GM19025 (cell line): ENCODE measurements around the gene TRAK2.

ENCODE experiments used
- ATAC-seq: cut with Tn5 transposase; IDR thresholded peaks from one replicate; pipeline ENCODE4 v1.9.1; 2021; ENCODE audit warnings: mild to moderate bottlenecking, low read depth, moderate library complexity; ENCODE audit not compliant: unreplicated experiment

The TRAK2 gene

GRCh38 chr2:201366146-201366545 lies 85.1 kb downstream of the TRAK2 start:
- ATAC-seq: no peak

GRCh38 chr2:201363857-201364560 lies 87.2 kb downstream of the TRAK2 start:
- ATAC-seq: no peak

GRCh38 chr2:201362396-201362795 lies 88.9 kb downstream of the TRAK2 start:
- no peak for ATAC-seq

- no peak for ATAC-seq
Observed at GRCh38 chr2:201361078-201361733, 90.1 kb downstream of the TRAK2 start.

GRCh38 chr2:201360256-201360655 lies 91.0 kb downstream of the TRAK2 start:
- no peak for ATAC-seq

GRCh38 chr2:201358684-201359083 lies 92.6 kb downstream of the TRAK2 start:
- ATAC-seq: no peak

GRCh38 chr2:201357221-201357620 lies 94.0 kb downstream of the TRAK2 start, which contains the start of gene FLACC1:
Gene FLACC1, minus strand, starts transcription at chr2:201357345. Its CDS starts 5,941 bp downstream, at chr2:201351404.
- no peak for ATAC-seq

- ATAC-seq: no peak
Observed at GRCh38 chr2:201353116-201353515, 98.1 kb downstream of the TRAK2 start.

- ATAC-seq: no peak
Observed at GRCh38 chr2:201350879-201351278, 100.4 kb downstream of the TRAK2 start.

GRCh38 chr2:201349601-201350000 lies 101.7 kb downstream of the TRAK2 start:
- no peak for ATAC-seq

GRCh38 chr2:201348758-201349157 lies 102.5 kb downstream of the TRAK2 start:
- ATAC-seq: no peak

GRCh38 chr2:201347138-201347537 lies 104.1 kb downstream of the TRAK2 start:
- no peak for ATAC-seq

- no peak for ATAC-seq
Observed at GRCh38 chr2:201345625-201346213, 105.5 kb downstream of the TRAK2 start.

GRCh38 chr2:201344663-201345366 lies 106.4 kb downstream of the TRAK2 start:
- ATAC-seq: peak; percentile 74

GRCh38 chr2:201343559-201343958 lies 107.7 kb downstream of the TRAK2 start:
- no peak for ATAC-seq

- no peak for ATAC-seq
Observed at GRCh38 chr2:201342923-201343322, 108.3 kb downstream of the TRAK2 start.

GRCh38 chr2:201329409-201329808 lies 121.8 kb downstream of the TRAK2 start:
- ATAC-seq: no peak

GRCh38 chr2:201327678-201328077 lies 123.6 kb downstream of the TRAK2 start:
- ATAC-seq: no peak
